ENCODE measurements around the gene ANKRD31. TPM values are rescaled to one million over a fixed set of nuclear protein-coding genes. Genes with fewer than 3 reads are reported as not detected.

ANKRD31 gene
- total RNA-seq, 1 experiment from 2014 or later: 0.11 TPM

DNA sequence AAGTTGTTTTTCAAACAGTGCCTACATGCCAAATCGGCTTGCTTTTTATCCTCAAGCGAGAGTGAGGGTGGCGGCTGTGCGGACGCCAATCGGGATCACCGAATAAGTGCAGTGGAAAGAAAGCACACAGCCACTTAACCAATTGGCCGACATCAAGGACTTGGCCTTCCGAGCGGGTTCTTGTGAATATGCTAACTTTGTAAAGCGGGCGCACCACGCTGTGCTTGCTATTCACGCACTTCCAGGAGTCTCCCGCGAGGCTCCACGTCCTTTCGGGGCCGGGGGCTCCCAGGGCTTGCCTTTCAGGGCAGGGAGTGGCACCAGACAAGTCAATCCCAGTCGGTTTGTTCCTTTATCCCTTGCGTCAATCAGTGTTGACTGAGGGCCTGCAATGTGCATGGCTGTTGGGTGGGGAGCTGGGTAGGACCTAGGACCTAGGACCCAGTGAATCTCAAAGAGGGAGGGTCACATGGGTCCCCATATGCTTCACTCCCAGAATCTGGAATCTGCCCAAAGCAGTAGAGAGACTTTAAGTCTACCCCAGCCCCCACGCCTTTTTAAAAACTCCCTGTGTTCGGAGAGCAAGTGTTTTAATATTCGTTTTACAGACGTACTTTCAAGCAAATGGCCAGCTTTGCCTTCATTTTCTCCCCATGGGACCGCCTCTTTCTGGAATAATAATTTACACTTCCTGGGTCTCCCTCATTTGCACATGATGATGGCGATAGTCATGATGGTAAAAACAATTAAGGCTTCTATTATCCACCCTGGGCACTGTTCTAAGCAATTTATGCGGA lies 182.3 kb downstream of the ANKRD31 start:
- no peak overlapping the region for H3K4ac ChIP-seq (ENCODE audit: low read depth, low read length)
- H4K5ac ChIP-seq (ENCODE audit: insufficient read length, low read depth, low read length): no peak overlapping the region
- Mint-ChIP-seq H3K9me3 (no peaks in the 10 kb centered on the region; a peak in 2 of 5 replicates), H3K4me1 (peaks cover 52 to 54% of the 10 kb centered on the region in 2 experiments), H3K36me3 (ENCODE audit: insufficient read depth in 1 of 3, low read depth in 3 of 3) (peaks cover 0 to 4% (median 0%) of the 10 kb centered on the region in 3 experiments; a peak in 1 of 7 replicates), H3K27me3 (ENCODE audit: low read depth) (peaks cover 37% of the 10 kb centered on the region), H3K4me3 (peak overlapping the region; percentile 74 to 85), H3K27ac (peak overlapping the region in 1 of 3 experiments; percentile 63; a peak in 1 of 7 replicates)
- no peaks in the 10 kb centered on the region for H3K9me3 ChIP-seq (ENCODE audit: control insufficient read depth, low read depth, low read length)
- H2BK20ac ChIP-seq (ENCODE audit: low read depth, low read length, poor library complexity, severe bottlenecking): no peak overlapping the region
- H2AK5ac ChIP-seq (ENCODE audit: insufficient read length, low read length): no peak overlapping the region
- H2AFZ ChIP-seq (ENCODE audit: low read length): no peak overlapping the region
- no peak overlapping the region for H4K8ac ChIP-seq (replicated peaks; ENCODE audit: insufficient read length, low read depth, low read length)
- no peaks in the 10 kb centered on the region; the same call in 1 of the 2 replicates for H3K27me3 ChIP-seq (ENCODE audit: insufficient read depth, low read length)
- no peak overlapping the region for H3T11ph ChIP-seq (ENCODE audit: low read length)
- H3K9ac ChIP-seq (ENCODE audit: extremely low read depth, insufficient read length, low read length): peak overlapping the region; percentile 90
- H3K23ac ChIP-seq (ENCODE audit: insufficient read length, low read depth, low read length): no peak overlapping the region
- H4K20me1 ChIP-seq (ENCODE audit: control insufficient read depth, insufficient read depth, insufficient read length): no peaks in the 10 kb centered on the region
- H3K79me2 ChIP-seq (ENCODE audit: insufficient read depth, low read length): peaks cover 23% of the 10 kb centered on the region; the same call in 1 of the 2 replicates
- H2BK12ac ChIP-seq (ENCODE audit: insufficient read length, low read depth, low read length): peak overlapping the region; percentile 80
- H3K4me1 ChIP-seq (ENCODE audit: insufficient read depth, low read length): peaks cover 27% of the 10 kb centered on the region
- peaks cover 13% of the 10 kb centered on the region for H3K23me2 ChIP-seq (ENCODE audit: insufficient read length, low read depth, low read length, poor library complexity, severe bottlenecking)
- no peaks in the 10 kb centered on the region for H3K79me1 ChIP-seq (ENCODE audit: insufficient read depth, low read depth, low read length, poor library complexity, severe bottlenecking)
- no peak overlapping the region for H2BK15ac ChIP-seq (ENCODE audit: low read depth, low read length)
- no peak overlapping the region for H4K91ac ChIP-seq (ENCODE audit: insufficient read length, low read depth, low read length)
- peak overlapping the region; percentile 76 for H3K4me2 ChIP-seq (ENCODE audit: insufficient read depth, insufficient read length, low read length)
- peak; percentile 83 for DNase-seq
- WGBS (ENCODE audit: extremely low coverage, insufficient read length, low lambda C conversion rate): no CpG with 5 or more reads among the region's 28 CpGs
- no peak overlapping the region for H2BK120ac ChIP-seq (ENCODE audit: low read depth, low read length, poor library complexity, severe bottlenecking)
- no peak for TF ChIP-seq CTCF (conservative IDR thresholded peaks at IDR 0.05)
- H3K27ac ChIP-seq (ENCODE audit: insufficient read length, low read depth, low read length): peak overlapping the region; percentile 98
- H3K18ac ChIP-seq (ENCODE audit: insufficient read length, low read depth, low read length): peak overlapping the region; percentile 61
- no peak overlapping the region for H2BK5ac ChIP-seq (ENCODE audit: insufficient read length, low read length)
- no peak overlapping the region for H3K56ac ChIP-seq (ENCODE audit: insufficient read length, low read depth, low read length)
- peak overlapping the region; percentile 69 for H3K14ac ChIP-seq (ENCODE audit: insufficient read depth, low read length)
